ENCODE results near the gene MDGA2. TPM values are rescaled to one million over a fixed set of nuclear protein-coding genes. Genes with fewer than 3 reads are reported as not detected.
"Not testable (repeated sequence)": the region's sequence is repeated elsewhere in the genome, so short reads cannot be mapped to it uniquely, and the experiment has no call there.

MDGA2 gene
- total RNA-seq, 2 experiments from 2014 or later = not detected

GRCh38 chr14:47302121-47302520, 373.3 kb downstream of the MDGA2 start:
- Mint-ChIP-seq H3K36me3 (no peaks in the 10 kb centered on the region), H3K27ac (no peak overlapping the region), H3K4me3 (no peak overlapping the region), H3K4me1 (no peaks in the 10 kb centered on the region), H3K9me3 (no peaks in the 10 kb centered on the region), H3K27me3 (no peaks in the 10 kb centered on the region)
- POLR2A ChIA-PET = no interaction called here
- no peak for ATAC-seq (ENCODE audit: low read depth)
- no peak for DNase-seq

- POLR2A ChIA-PET = no interaction called here
- Mint-ChIP-seq H3K4me1 (no peaks in the 10 kb centered on the region), H3K9me3 (no peaks in the 10 kb centered on the region), H3K36me3 (no peaks in the 10 kb centered on the region), H3K27ac (no peak overlapping the region), H3K4me3 (no peak overlapping the region), H3K27me3 (no peaks in the 10 kb centered on the region)
- no peak for DNase-seq
- ATAC-seq (ENCODE audit: low read depth) = no peak
Observed at GRCh38 chr14:47300796-47301195, 374.6 kb downstream of the MDGA2 start.

- ATAC-seq (ENCODE audit: low read depth) = no peak
- H3K27ac Mint-ChIP-seq = no peak overlapping the region
- H3K27me3 Mint-ChIP-seq = no peaks in the 10 kb centered on the region
- H3K36me3 Mint-ChIP-seq = no peaks in the 10 kb centered on the region
- no peaks in the 10 kb centered on the region for H3K9me3 Mint-ChIP-seq
- no peak for DNase-seq
- no peak overlapping the region for H3K4me3 Mint-ChIP-seq
- POLR2A ChIA-PET = no interaction called here
- no peaks in the 10 kb centered on the region for H3K4me1 Mint-ChIP-seq
Observed at GRCh38 chr14:47297374-47297773, 378.0 kb downstream of the MDGA2 start.

- DNase-seq = no peak
- POLR2A ChIA-PET = no interaction called here
Observed at GRCh38 chr14:47284283-47284682, 391.1 kb downstream of the MDGA2 start.

GRCh38 chr14:47281761-47282160, 393.6 kb downstream of the MDGA2 start:
- POLR2A ChIA-PET; H3K36me3 Mint-ChIP-seq; H3K27me3 Mint-ChIP-seq; ATAC-seq (ENCODE audit: low read depth); H3K27ac Mint-ChIP-seq; H3K9me3 Mint-ChIP-seq; H3K4me1 Mint-ChIP-seq; H3K4me3 Mint-ChIP-seq; DNase-seq: not testable (repeated sequence)

More at GRCh38 chr14:47284283-47284682, 391.1 kb downstream of the MDGA2 start:
- no peak for ATAC-seq (ENCODE audit: low read depth)
- H3K4me3 Mint-ChIP-seq = no peak overlapping the region
- H3K27me3 Mint-ChIP-seq = no peaks in the 10 kb centered on the region
- H3K9me3 Mint-ChIP-seq = no peaks in the 10 kb centered on the region
- H3K36me3 Mint-ChIP-seq = no peaks in the 10 kb centered on the region
- H3K4me1 Mint-ChIP-seq = no peaks in the 10 kb centered on the region
- H3K27ac Mint-ChIP-seq = no peak overlapping the region

GRCh38 chr14:47278233-47278842, 397.1 kb downstream of the MDGA2 start:
- Mint-ChIP-seq H3K4me1 (no peaks in the 10 kb centered on the region), H3K27me3 (no peaks in the 10 kb centered on the region), H3K27ac (no peak overlapping the region), H3K36me3 (no peaks in the 10 kb centered on the region), H3K9me3 (no peaks in the 10 kb centered on the region), H3K4me3 (no peak overlapping the region)
- DNase-seq = peak; percentile 31
- ATAC-seq (ENCODE audit: low read depth) = peak; percentile 58
- POLR2A ChIA-PET = no interaction called here

GRCh38 chr14:47277703-47278102, 397.7 kb downstream of the MDGA2 start:
- Mint-ChIP-seq H3K36me3 (no peaks in the 10 kb centered on the region), H3K9me3 (no peaks in the 10 kb centered on the region), H3K27ac (no peak overlapping the region), H3K27me3 (no peaks in the 10 kb centered on the region), H3K4me1 (no peaks in the 10 kb centered on the region), H3K4me3 (no peak overlapping the region)
- no peak for ATAC-seq (ENCODE audit: low read depth)
- POLR2A ChIA-PET = no interaction called here
- no peak for DNase-seq

GRCh38 chr14:47276931-47277330, 398.5 kb downstream of the MDGA2 start:
- H3K27ac Mint-ChIP-seq = no peak overlapping the region
- POLR2A ChIA-PET = no interaction called here
- H3K4me3 Mint-ChIP-seq = no peak overlapping the region
- H3K4me1 Mint-ChIP-seq = no peaks in the 10 kb centered on the region
- H3K9me3 Mint-ChIP-seq = no peaks in the 10 kb centered on the region
- ATAC-seq (ENCODE audit: low read depth) = no peak
- no peaks in the 10 kb centered on the region for H3K36me3 Mint-ChIP-seq
- no peak for DNase-seq
- no peaks in the 10 kb centered on the region for H3K27me3 Mint-ChIP-seq

GRCh38 chr14:47273939-47274338, 401.5 kb downstream of the MDGA2 start:
- Mint-ChIP-seq H3K9me3 (no peaks in the 10 kb centered on the region), H3K36me3 (no peaks in the 10 kb centered on the region), H3K4me1 (no peaks in the 10 kb centered on the region), H3K4me3 (no peak overlapping the region), H3K27ac (no peak overlapping the region), H3K27me3 (no peaks in the 10 kb centered on the region)
- no peak for ATAC-seq (ENCODE audit: low read depth)
- no peak for DNase-seq
- POLR2A ChIA-PET = no interaction called here

GRCh38 chr14:47270715-47271114, 404.7 kb downstream of the MDGA2 start:
- no peaks in the 10 kb centered on the region for H3K9me3 Mint-ChIP-seq
- no peaks in the 10 kb centered on the region for H3K4me1 Mint-ChIP-seq
- no peak overlapping the region for H3K27ac Mint-ChIP-seq
- H3K36me3 Mint-ChIP-seq = no peaks in the 10 kb centered on the region
- ATAC-seq (ENCODE audit: low read depth) (no peak), DNase-seq (no peak)
- H3K4me3 Mint-ChIP-seq = no peak overlapping the region
- H3K27me3 Mint-ChIP-seq = no peaks in the 10 kb centered on the region
- POLR2A ChIA-PET = no interaction called here

- POLR2A ChIA-PET = no interaction called here
- Mint-ChIP-seq H3K36me3 (no peaks in the 10 kb centered on the region), H3K27me3 (no peaks in the 10 kb centered on the region), H3K27ac (no peak overlapping the region), H3K4me3 (no peak overlapping the region), H3K4me1 (no peaks in the 10 kb centered on the region), H3K9me3 (no peaks in the 10 kb centered on the region)
- DNase-seq = no peak
- no peak for ATAC-seq (ENCODE audit: low read depth)
Observed at GRCh38 chr14:47269756-47270492, 405.5 kb downstream of the MDGA2 start.

GRCh38 chr14:47264842-47265241, 410.6 kb downstream of the MDGA2 start:
- Mint-ChIP-seq H3K27me3 (no peaks in the 10 kb centered on the region), H3K4me1 (no peaks in the 10 kb centered on the region), H3K36me3 (no peaks in the 10 kb centered on the region), H3K9me3 (no peaks in the 10 kb centered on the region), H3K4me3 (no peak overlapping the region), H3K27ac (no peak overlapping the region)
- no peak for ATAC-seq (ENCODE audit: low read depth)
- POLR2A ChIA-PET = no interaction called here
- DNase-seq = no peak

- ATAC-seq (ENCODE audit: low read depth) = no peak
- POLR2A ChIA-PET = no interaction called here
- Mint-ChIP-seq H3K4me3 (no peak overlapping the region), H3K27me3 (no peaks in the 10 kb centered on the region), H3K36me3 (no peaks in the 10 kb centered on the region), H3K27ac (no peak overlapping the region), H3K4me1 (no peaks in the 10 kb centered on the region), H3K9me3 (no peaks in the 10 kb centered on the region)
- DNase-seq = no peak
Observed at GRCh38 chr14:47262801-47263200, 412.6 kb downstream of the MDGA2 start.

GRCh38 chr14:47261350-47261749, 414.1 kb downstream of the MDGA2 start:
- no peak overlapping the region for H3K4me3 Mint-ChIP-seq
- no peaks in the 10 kb centered on the region for H3K36me3 Mint-ChIP-seq
- no peak overlapping the region for H3K27ac Mint-ChIP-seq
- ATAC-seq (ENCODE audit: low read depth) = no peak
- no peaks in the 10 kb centered on the region for H3K4me1 Mint-ChIP-seq
- POLR2A ChIA-PET = no interaction called here
- no peak for DNase-seq
- H3K9me3 Mint-ChIP-seq = peaks cover 2% of the 10 kb centered on the region
- H3K27me3 Mint-ChIP-seq = no peaks in the 10 kb centered on the region

Measured in activated naive CD8-positive, alpha-beta T cell treated with anti-CD3 and anti-CD28 coated beads, Interleukin-2, amount 10 ng/mL, durations not matched to agents 7 days and 5 days (primary cell).